DND-41 (cell line): Measurements from ENCODE around the gene ARID3A.
"Not testable (repeated sequence)": the region's sequence is repeated elsewhere in the genome, so short reads cannot be mapped to it uniquely, and the experiment has no call there.

ENCODE experiments used
- EZH2 ChIP-seq: IDR thresholded peaks from 3 replicates; pipeline ENCODE4 v1.6.1; 2012; ENCODE audit warnings: borderline replicate concordance, low read depth, mild to moderate bottlenecking, moderate library complexity, low read length, inconsistent platforms; ENCODE audit not compliant: severe bottlenecking
- TF ChIP-seq, protein P1 (sequence below): IDR thresholded peaks from 2 replicates; pipeline ENCODE4 v1.5.1; 2012; ENCODE audit warnings: borderline replicate concordance, low read length, moderate library complexity, mild to moderate bottlenecking; ENCODE audit not compliant: poor library complexity, severe bottlenecking; ENCODE audit errors: extremely low read depth

DNA sequence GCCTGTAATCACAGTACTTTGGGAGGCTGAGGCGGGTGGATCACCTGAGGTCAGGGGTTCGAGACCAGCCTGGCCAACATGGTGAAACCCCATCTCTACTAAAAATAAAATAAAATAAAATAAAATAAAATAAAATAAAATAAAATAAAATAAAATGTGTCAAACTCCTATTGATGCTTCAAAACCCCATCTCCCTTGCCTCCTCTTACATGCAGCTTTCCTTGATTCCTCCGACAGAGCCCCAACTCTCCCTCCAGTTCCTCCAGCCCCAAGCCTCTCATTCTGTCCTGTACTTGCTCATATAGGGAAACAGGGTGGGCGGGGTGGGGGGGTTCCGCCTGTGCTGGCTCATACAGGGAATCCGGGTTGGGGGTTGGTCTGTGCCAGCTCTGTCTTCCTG lies 99.2 kb downstream of the ARID3A start:
- TF ChIP-seq, protein P1, sequence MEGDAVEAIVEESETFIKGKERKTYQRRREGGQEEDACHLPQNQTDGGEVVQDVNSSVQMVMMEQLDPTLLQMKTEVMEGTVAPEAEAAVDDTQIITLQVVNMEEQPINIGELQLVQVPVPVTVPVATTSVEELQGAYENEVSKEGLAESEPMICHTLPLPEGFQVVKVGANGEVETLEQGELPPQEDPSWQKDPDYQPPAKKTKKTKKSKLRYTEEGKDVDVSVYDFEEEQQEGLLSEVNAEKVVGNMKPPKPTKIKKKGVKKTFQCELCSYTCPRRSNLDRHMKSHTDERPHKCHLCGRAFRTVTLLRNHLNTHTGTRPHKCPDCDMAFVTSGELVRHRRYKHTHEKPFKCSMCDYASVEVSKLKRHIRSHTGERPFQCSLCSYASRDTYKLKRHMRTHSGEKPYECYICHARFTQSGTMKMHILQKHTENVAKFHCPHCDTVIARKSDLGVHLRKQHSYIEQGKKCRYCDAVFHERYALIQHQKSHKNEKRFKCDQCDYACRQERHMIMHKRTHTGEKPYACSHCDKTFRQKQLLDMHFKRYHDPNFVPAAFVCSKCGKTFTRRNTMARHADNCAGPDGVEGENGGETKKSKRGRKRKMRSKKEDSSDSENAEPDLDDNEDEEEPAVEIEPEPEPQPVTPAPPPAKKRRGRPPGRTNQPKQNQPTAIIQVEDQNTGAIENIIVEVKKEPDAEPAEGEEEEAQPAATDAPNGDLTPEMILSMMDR = not testable (repeated sequence)
- TF ChIP-seq EZH2 = not testable (repeated sequence)
